ENCODE measurements around the gene TMEM129.
A peak's percentile ranks its signal among the peaks of the same experiment; 100 is the strongest.
"Not testable (repeated sequence)": the region's sequence is repeated elsewhere in the genome, so short reads cannot be mapped to it uniquely, and the experiment has no call there.

The TMEM129 gene

DNA sequence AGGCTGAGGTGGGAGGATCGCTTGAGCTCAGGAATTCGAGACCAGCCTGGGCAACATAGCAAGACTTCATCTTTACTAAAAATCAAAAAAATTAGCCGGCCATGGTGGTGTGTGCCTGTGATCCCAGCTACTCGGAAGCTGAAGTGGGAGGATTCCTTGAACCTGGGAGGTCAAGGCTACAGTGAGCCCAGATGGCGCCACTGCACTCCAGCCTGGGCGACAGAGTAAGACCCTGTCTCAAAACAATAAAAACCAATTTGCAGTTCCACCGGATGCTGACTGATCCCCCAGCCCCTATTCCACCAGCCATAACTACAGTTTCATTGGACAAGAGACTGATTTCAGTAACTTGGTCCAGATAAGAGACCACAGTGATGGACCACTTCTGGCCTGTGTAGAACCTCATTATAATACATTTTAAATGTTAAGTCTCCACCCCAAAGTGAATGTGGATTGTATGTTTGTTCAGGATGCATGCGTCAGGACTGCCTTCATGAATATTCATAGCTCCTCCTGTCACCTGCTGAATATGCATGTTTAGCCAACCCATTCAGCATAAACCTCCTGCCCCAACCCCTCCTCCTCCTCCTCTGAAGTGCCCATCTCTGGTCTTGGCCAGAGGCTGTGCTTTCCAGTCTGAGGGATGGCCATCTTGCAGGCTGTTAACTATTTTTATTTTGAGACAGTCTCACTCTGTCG, 6.7 kb downstream of the TMEM129 start:
- Mint-ChIP-seq H3K4me3 (peak overlapping the region; percentile 98), H3K27me3 (no peaks in the 10 kb centered on the region), H3K9me3 (no peaks in the 10 kb centered on the region), H3K4me1 (peaks cover 58% of the 10 kb centered on the region), H3K27ac (peak overlapping the region; percentile 94), H3K36me3 (ENCODE audit: low read depth) (peaks cover 40% of the 10 kb centered on the region)
- no peak for ATAC-seq
- no peak for DNase-seq

DNA sequence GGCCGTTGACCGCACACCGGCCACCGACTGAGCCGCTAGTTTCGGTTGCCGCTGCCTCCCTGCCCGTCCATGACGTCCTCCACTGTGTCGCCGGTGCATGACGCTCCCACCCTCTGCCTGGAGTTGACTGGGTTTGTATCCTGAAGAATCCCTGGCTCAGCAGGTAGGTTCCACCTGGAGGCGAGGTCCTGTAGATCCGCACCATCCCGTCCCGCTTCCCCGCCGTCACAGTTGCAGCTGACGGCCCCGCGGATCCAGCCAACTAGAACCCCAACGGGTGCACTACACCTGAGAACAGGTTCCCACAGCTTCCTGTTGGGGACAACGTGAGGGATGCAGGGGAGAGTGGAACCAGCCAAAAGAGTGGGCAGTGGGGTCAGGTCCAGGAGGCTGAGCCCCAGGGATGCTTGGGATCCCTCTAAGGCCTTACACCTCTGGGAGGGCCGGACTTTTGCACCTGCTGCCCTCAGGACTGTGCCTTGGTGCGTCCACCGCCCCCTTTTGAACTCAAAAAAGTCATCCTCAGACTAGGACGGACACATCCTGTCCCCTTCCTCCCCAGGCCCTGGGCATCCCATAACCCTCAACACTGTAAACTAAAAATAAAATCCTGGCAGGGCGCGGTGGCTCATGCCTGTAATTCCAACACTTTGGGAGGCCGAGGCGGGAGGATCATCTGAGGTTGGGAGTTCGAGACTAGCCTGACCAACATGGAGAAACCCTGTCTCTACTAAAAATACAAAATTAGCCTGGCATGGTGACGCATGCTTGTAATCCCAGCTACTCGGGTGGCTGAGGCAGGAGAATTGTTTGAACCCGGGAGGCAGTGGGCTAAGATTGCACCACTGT, 7.9 kb downstream of the TMEM129 start:
- Mint-ChIP-seq H3K36me3 (ENCODE audit: low read depth) (peaks cover 50% of the 10 kb centered on the region), H3K27ac (peak overlapping the region; percentile 94), H3K4me3 (peak overlapping the region; percentile 98), H3K4me1 (peaks cover 63% of the 10 kb centered on the region), H3K9me3 (no peaks in the 10 kb centered on the region), H3K27me3 (no peaks in the 10 kb centered on the region)
- DNase-seq = no peak
- ATAC-seq = peak; percentile 3

DNA sequence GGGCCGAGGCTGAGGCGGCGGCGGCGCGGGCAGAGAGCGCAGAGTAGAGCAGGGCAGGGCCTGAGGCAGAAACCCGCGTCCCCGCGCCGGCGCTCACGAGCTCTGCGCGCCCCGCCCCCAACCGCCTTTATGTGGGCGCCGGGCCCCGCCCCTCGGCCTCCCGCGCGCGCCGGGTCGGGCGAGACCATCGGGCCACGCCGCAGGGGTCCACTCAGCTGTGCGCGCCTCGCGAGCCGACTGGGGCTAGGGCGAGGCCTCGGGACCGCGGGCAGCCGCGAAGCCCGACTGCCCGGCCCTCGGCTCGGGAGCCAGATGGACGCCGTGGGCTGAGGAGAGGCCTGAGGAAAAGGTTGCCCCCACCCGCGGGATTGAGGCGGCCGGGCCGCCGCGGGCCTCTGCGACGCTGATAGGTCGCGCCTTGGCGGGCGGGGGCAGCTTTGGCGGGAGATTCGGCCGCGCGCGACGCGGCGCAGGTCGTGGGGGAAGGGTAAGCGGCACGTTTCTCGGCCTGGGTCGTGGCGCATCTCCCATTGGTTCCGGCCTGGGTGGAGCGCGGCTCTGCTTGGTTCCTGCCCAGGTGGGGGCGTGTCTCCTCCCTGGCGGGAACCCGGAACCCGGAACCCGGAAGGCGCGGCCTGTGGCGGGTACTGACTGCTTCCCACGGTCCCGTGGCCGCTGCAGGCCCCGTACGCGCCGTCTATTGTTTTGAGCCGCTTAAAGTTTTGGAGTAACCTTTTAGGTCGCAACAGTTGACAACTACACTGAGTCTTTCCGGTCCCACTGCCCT, 8.7 kb downstream of the TMEM129 start, which contains the start of gene SLBP:
TSS of gene SLBP (minus strand) at position 104 of the 787 bp plus-strand sequence. CDS start 131 bp downstream, outside the sequence.
- DNase-seq (peak; percentile 99), ATAC-seq (peak; percentile 90)
- Mint-ChIP-seq H3K4me3 (peak within 1 kb of the TSS; percentile 98), H3K27me3 (no peaks in the 10 kb centered on the region), H3K4me1 (peaks cover 68% of the 10 kb centered on the region), H3K27ac (peak within 1 kb of the TSS; percentile 94), H3K36me3 (ENCODE audit: low read depth) (peaks cover 57% of the 10 kb centered on the region), H3K9me3 (no peaks in the 10 kb centered on the region)

DNA sequence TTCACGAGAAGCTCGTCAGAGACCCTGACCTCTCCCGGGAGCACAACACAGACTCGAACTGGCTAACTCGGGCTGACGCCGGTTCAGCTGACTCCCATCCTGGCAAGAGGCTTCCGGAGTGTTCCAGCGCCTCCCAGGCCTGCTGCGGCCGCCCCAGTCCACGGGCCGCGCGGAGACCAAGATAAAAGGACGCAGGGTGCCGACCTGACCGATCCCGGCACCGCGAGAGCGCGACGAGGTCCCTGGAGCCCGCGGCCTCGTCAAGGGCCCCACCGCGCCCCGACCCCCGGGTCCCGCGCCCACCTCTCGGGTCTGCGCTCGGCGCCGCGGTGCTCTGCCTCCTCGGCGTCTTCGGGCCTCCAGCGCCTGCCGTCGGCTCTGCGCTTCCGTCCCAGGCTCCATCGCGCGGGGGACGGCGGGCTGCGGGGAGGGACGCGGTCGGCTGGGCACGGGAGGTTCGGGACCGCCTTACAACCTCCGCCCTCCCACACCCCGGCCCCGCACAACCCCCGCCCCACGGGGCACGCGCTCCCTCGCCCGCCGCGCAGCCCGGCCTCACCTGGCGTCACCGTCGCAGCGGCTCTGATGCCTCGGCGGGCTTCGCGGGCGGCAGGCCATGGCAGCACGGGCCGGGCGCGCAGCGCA, 9.4 kb downstream of the TMEM129 start:
- Mint-ChIP-seq H3K4me3 (peak overlapping the region; percentile 98), H3K4me1 (peaks cover 68% of the 10 kb centered on the region), H3K27me3 (no peaks in the 10 kb centered on the region), H3K27ac (peak overlapping the region; percentile 93), H3K9me3 (no peaks in the 10 kb centered on the region), H3K36me3 (ENCODE audit: low read depth) (peaks cover 58% of the 10 kb centered on the region)
- DNase-seq (peak; percentile 39), ATAC-seq (no peak)

DNA sequence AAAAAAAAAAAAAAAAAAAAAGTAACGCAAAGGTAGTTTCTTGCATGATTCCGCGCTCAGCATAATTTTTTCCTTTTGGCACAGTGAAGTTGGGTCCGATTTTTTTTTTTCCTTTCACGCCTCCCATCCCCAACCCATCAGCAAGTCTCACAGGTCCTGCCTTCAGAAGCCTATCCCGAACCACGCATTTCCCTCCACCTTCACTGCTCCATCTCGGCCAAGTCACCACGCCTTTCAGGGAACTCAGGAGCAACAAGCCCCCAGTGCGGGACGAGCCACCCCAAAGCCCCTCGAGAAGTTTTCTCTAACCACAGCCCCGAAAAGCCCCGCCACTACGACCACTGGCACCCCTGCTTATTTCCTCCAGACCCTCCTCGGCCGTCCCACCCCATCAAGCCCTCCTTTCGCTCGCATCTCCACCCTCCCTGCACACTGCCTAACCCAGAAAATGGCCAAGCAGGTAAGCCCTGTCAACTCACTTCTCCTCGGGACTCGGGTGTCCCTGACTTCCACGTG, 10.0 kb downstream of the TMEM129 start:
- ATAC-seq (no peak), DNase-seq (no peak)
- Mint-ChIP-seq H3K27me3 (no peaks in the 10 kb centered on the region), H3K36me3 (ENCODE audit: low read depth) (peaks cover 62% of the 10 kb centered on the region), H3K27ac (peak overlapping the region; percentile 93), H3K9me3 (no peaks in the 10 kb centered on the region), H3K4me3 (peak overlapping the region; percentile 98), H3K4me1 (peaks cover 71% of the 10 kb centered on the region)

DNA sequence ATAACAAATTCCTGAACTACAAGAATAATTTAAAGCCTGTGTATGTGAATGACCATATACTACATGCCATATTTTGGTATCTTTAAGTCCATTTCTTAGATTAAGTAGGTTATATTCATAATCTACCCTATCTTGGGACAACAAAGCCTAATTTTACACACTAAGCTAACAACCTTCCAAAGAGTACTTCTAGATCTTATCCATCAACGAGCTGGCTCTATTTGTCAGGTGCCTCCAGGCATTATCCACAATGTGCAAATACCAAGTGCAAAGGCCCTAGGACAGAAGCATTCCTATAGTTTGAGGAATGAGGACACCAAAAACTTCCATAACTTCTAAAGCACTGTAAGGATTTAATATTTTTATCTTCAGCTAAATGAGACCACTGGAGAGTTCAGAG, 12.5 kb downstream of the TMEM129 start:
- H3K9me3 Mint-ChIP-seq = no peaks in the 10 kb centered on the region
- H3K27ac Mint-ChIP-seq = no peak overlapping the region
- DNase-seq = no peak
- H3K4me1 Mint-ChIP-seq = peaks cover 68% of the 10 kb centered on the region
- peaks cover 70% of the 10 kb centered on the region for H3K36me3 Mint-ChIP-seq (ENCODE audit: low read depth)
- ATAC-seq = no peak
- no peaks in the 10 kb centered on the region for H3K27me3 Mint-ChIP-seq
- H3K4me3 Mint-ChIP-seq = peak overlapping the region; percentile 98

DNA sequence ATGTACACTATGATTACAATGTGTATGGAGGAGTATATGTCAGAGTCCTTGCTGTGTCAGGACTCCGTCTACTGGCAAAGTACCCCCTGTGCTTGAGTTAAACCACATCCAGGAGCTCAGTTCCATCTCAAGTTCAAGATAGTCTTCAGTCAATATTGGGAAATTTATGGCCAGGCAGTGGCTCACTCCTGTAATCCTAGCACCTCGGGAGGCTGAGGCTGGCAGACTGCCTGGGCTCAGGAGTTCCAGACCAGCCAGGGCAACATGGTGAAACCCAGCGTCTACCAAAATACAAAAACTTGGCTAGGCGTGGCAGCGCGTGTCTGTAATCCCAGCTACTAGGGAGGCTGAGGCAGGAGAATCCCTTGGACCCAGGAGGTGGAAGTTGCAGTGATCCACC, 14.8 kb downstream of the TMEM129 start:
- ATAC-seq (no peak), DNase-seq (no peak)
- H3K4me1 Mint-ChIP-seq = peaks cover 73% of the 10 kb centered on the region
- no peak overlapping the region for H3K4me3 Mint-ChIP-seq
- H3K9me3 Mint-ChIP-seq = no peaks in the 10 kb centered on the region
- peaks cover 80% of the 10 kb centered on the region for H3K36me3 Mint-ChIP-seq (ENCODE audit: low read depth)
- H3K27ac Mint-ChIP-seq = no peak overlapping the region
- no peaks in the 10 kb centered on the region for H3K27me3 Mint-ChIP-seq

DNA sequence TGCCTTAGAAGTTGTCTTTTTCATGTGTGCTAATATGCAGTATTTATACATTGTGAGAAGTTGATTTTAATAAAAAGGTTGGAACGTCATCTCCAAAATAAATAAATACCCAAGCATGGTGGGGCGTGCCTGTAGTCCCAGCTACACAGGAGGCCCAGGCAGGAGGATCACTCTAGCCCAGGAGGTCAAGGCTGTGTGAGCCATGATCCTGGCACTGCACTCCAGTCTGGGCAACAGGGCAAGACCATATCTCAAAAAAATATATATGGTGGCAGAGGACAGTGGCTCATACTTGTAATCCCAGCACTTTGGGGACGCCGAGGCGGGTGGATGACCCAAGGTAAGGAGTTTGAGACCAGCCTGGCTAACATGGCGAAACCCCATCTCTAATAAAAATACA, 15.4 kb downstream of the TMEM129 start:
- Mint-ChIP-seq H3K4me1 (peaks cover 67% of the 10 kb centered on the region), H3K27me3 (no peaks in the 10 kb centered on the region), H3K36me3 (ENCODE audit: low read depth) (peaks cover 78% of the 10 kb centered on the region), H3K4me3 (no peak overlapping the region), H3K27ac (no peak overlapping the region), H3K9me3 (no peaks in the 10 kb centered on the region)
- no peak for DNase-seq
- ATAC-seq = no peak

DNA sequence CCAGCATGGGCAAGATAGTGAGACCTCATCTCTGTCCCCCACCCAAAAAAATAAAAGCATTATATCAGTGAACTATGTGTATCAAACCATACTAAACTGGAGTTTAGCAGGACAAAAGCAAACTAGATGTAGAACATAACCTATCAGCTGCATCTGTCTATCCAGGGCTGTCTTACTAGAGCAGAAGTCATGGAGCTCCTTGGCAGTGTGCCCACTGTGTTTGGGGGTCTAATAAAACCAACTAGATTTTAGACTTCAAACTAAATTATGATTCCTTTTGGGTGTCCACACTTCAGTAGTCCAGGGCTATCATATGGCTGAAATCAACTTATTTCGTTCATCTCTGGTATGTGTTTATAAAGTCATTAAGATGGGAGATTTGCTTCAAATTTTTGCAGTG, 17.3 kb downstream of the TMEM129 start:
- ATAC-seq (no peak), DNase-seq (no peak)
- H3K27me3 Mint-ChIP-seq = no peaks in the 10 kb centered on the region
- peaks cover 48% of the 10 kb centered on the region for H3K4me1 Mint-ChIP-seq
- no peak overlapping the region for H3K4me3 Mint-ChIP-seq
- H3K9me3 Mint-ChIP-seq = no peaks in the 10 kb centered on the region
- peaks cover 75% of the 10 kb centered on the region for H3K36me3 Mint-ChIP-seq (ENCODE audit: low read depth)
- peak overlapping the region; percentile 29 for H3K27ac Mint-ChIP-seq

DNA sequence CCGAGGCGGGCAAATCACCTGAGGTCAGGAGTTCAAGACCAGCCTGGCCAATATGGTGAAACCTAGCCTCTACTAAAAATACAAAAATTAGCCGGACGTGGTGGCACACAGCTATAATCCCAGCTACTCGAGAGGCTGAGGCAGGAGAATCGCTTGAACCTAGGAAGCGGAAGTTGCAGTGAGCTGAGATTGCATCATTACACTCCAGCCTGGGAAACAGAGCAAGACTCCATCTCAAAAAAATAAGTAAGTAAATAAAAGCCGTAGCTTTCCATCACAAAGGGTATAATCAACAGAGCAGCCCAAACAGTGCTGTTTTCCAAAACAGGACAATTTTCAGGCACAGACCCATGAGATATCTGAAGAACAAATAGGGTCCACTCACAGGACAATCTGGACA, 19.5 kb downstream of the TMEM129 start:
- Mint-ChIP-seq H3K36me3 (ENCODE audit: low read depth) (peaks cover 71% of the 10 kb centered on the region), H3K4me1 (peaks cover 36% of the 10 kb centered on the region), H3K27ac (peak overlapping the region; percentile 15)
- not testable (repeated sequence) for H3K9me3 Mint-ChIP-seq, DNase-seq, H3K4me3 Mint-ChIP-seq, ATAC-seq, H3K27me3 Mint-ChIP-seq

DNA sequence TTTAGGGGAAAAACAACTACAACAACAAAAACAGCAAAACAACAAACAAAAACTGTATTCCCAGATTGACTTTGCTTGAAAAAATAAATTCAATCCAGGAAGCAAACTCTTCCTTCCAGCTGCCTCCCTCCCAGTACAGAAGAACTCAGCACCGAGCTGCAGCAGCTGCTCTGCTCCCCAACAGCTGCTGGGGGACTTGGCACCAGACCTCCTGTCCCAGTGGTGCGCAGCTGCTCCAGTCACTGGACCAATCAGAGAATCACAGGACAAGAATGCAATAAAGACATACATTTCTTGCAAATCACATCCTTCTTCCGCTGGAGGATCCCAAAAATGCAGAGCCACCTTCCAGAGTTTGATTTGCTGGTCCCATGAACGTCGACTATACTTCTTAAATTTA, 25.2 kb downstream of the TMEM129 start:
- no peak for ATAC-seq
- DNase-seq = no peak
- Mint-ChIP-seq H3K4me1 (peaks cover 2% of the 10 kb centered on the region), H3K36me3 (ENCODE audit: low read depth) (peaks cover 68% of the 10 kb centered on the region), H3K9me3 (no peaks in the 10 kb centered on the region), H3K4me3 (no peak overlapping the region), H3K27ac (peak overlapping the region; percentile 43), H3K27me3 (no peaks in the 10 kb centered on the region)

DNA sequence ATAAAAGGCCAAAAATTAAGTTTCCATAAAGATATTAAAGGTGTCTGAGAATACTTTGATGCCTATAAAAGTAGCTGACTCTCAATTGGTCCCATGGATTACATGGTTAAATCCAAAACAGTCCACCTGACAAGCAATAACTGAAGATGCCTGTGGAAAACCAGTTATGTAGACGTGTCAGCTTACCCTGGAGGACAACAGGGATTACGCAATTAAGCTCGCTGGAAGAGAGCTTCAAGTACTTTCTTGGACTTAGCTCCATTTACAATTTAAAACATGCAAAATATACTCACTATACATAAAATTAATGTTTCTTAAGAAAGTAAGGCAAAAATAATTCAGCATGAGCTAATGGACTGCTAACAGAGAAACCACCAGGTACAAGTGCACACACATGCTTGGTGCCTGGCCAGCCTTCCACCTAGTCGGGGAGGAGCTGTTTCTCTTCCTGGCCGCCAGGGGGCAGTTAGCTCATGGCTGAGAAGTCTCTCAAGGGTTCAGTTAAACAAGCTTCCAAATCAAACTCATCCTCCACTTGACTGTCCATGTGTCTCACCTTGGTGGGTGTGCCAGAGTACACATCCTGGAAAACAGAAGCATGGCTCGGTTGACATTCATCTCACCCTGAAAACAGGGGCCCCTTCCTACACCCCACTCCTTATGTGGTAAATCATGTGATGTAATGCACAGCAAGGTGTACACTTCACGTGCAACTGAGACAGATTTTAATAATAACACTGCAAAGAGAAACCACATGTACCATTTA, 27.8 kb downstream of the TMEM129 start:
- Mint-ChIP-seq H3K4me1 (peaks cover 2% of the 10 kb centered on the region), H3K36me3 (ENCODE audit: low read depth) (peaks cover 61% of the 10 kb centered on the region), H3K27ac (peak overlapping the region; percentile 10), H3K27me3 (no peaks in the 10 kb centered on the region), H3K9me3 (no peaks in the 10 kb centered on the region), H3K4me3 (no peak overlapping the region)
- ATAC-seq (peak; percentile 86), DNase-seq (peak; percentile 75)

DNA sequence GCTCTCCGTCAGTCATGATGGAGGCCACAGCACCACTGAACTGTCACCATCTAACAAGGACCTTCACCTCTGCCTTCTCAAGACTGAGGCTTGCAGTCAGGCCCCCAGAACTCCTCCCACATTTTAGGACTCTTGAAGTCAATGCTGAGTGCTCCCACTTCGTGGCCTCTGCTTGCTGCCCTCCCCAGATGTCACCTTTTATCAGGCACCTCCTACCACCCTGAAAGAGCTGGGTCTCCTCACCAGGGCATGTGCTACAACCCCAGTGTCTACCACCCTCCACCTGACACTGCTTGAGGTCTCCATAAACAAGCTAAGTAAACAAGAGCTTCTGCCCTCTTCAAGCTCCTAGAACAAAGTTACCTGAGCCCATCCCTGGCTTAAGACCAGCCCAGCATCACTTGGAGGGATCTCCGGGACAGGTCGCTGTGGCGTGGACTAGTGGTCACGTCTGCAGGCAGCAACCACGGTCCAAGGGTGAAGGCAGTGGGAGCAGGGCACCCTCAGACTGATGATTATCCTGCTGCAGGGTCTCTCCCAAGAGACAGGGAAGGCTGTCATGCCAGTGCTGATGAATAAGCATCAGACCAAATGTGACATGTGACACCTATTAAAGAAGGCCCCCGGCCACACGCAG, 29.3 kb downstream of the TMEM129 start:
- Mint-ChIP-seq H3K36me3 (ENCODE audit: low read depth) (peaks cover 55% of the 10 kb centered on the region), H3K4me1 (peaks cover 2% of the 10 kb centered on the region), H3K27me3 (no peaks in the 10 kb centered on the region), H3K4me3 (no peak overlapping the region), H3K27ac (no peak overlapping the region), H3K9me3 (no peaks in the 10 kb centered on the region)
- no peak for DNase-seq
- no peak for ATAC-seq
